ENCODE measurements around the gene CRYZL1. TPM values are rescaled to one million over a fixed set of nuclear protein-coding genes. Genes with fewer than 3 reads are reported as not detected.
"Not testable (repeated sequence)": the region's sequence is repeated elsewhere in the genome, so short reads cannot be mapped to it uniquely, and the experiment has no call there.

Gene CRYZL1
- total RNA-seq, 2 experiments from 2014 or later = 30.2 to 31.4 TPM

DNA sequence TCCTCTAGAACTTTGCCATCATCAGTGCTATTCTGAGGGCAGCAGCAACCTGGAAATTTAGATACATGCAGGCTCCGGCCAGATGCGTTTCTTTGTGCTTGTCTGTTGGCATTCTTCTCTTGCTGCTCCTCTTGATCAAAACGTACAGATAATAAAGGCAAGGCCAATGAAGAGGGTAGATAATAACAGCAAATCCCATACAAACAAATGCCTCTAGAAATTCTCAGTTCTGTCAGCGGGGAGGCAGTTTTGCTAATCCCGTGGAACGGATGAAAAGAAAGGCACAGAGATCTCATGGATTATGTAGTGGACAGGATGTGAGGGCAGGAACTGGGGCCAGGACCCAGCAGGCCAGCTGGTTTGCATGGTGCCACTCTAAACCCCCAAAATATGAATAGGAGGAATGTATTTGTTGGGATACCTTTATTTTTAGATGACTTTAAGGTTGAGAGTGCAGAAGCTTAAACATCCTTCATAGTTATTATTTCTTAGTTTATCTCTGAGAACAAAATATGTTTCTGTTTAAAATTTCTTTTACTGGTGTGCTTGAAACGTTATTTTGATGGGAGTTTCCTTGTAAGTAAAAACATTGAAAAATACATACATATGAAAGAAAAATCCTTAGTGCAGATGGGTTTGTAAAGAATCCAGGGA lies 2.2 kb upstream of the CRYZL1 start:
- no peak overlapping the region for H3K27ac Mint-ChIP-seq
- H3K9me3 Mint-ChIP-seq (ENCODE audit: insufficient read depth) = no peaks in the 10 kb centered on the region
- POLR2A ChIA-PET = no interaction called here
- peak overlapping the region; percentile 78 for H3K4me3 Mint-ChIP-seq
- peaks cover 2% of the 10 kb centered on the region for H3K36me3 Mint-ChIP-seq (ENCODE audit: low read depth)
- DNase-seq (no peak), ATAC-seq (no peak)
- H3K27me3 Mint-ChIP-seq (ENCODE audit: low read depth) = peaks cover 25% of the 10 kb centered on the region
- peaks cover 23% of the 10 kb centered on the region for H3K4me1 Mint-ChIP-seq (ENCODE audit: low read depth)
- CTCF ChIA-PET = no interaction called here

DNA sequence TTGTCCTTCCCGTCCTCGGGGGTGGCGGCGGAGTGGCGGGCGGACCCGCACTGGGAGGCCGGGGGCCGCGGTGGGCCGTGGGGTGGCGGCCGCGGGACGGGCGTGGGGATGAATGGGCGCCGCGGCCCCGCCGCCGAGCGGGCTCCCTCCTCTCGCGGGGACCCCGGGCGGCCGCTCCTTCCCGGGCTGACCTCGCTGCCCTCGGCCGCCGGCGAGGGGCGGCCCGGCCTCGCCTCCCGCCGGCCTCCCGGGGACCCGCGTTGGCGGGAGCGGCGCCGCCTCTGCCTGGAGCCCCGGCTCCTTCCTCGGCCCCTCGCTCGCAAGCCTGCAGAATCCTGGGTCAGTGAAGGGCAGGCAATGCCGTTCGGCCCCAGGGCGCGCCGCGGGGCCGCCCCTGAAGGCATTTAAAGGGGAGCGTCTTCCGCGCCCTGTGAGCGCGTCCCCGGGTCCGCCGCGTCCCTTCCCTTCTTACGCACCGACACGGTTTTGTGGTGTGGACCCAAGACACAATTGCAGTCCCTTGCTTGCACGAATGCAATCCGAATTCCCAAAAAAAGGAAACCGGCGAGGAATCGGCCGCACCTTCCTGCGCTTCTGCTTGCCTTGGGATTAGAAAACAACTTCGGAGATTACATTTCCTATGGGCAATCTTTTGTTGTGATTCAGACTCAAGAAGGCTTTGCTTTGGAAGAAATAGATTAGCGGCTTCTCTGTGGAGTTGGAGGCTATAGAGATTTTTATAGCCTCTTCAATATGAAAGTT lies 1.5 kb upstream of the CRYZL1 start:
- Mint-ChIP-seq H3K4me1 (ENCODE audit: low read depth) (peaks cover 25% of the 10 kb centered on the region), H3K36me3 (ENCODE audit: low read depth) (peaks cover 2% of the 10 kb centered on the region), H3K4me3 (peak overlapping the region; percentile 78), H3K27ac (no peak overlapping the region), H3K9me3 (ENCODE audit: insufficient read depth) (no peaks in the 10 kb centered on the region), H3K27me3 (ENCODE audit: low read depth) (peaks cover 25% of the 10 kb centered on the region)
- ChIA-PET CTCF (no interaction called here), POLR2A (no interaction called here)
- ATAC-seq (no peak), DNase-seq (peak; percentile 27)

DNA sequence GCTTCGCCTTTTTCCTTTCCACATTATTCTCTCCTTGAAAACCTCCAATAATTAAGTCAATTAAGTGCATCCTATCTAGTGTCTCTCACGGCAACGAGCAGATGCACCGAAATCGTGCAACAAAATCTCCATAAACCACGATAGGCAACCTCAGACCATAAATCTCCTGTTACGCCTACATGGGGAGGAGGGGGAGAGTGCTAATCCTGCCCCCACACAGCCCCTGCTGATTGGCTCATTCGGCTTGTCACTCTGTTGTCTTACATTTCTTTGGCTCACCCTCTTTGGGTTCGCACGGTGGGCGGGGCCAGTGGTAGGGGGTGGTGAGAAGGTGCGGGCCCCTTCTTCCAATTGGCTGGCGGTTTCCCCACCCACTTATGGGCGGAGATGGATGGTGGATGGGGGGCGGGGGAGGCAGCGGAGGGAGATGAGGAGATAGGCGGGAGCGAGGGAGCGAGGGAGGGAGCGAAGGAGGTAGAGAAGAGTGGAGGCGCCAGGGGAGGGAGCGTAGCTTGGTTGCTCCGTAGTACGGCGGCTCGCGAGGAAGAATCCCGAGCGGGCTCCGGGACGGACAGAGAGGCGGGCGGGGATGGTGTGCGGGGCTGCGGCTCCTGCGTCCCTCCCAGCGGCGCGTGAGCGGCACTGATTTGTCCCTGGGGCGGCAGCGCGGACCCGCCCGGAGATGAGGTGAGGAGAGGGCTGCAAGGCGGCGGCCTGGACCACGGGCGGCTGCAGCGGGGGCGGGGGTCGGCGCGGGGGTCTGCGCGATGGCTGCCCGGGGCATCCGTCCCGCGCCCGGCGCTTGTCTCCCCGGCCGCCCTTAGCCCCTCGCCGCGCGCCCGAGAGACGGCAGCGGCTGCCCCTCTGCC lies 720 bp upstream of the CRYZL1 start, which contains the start of gene ITSN1:
TSS of gene ITSN1 (plus strand) at position 475 of the 869 bp plus-strand sequence. CDS start 76,328 bp downstream, outside the sequence.
- peak; percentile 93 for ATAC-seq
- peaks cover 4% of the 10 kb centered on the region for H3K36me3 Mint-ChIP-seq (ENCODE audit: low read depth)
- peak within 1 kb of the TSS; percentile 93 for H3K27ac Mint-ChIP-seq
- H3K27me3 Mint-ChIP-seq (ENCODE audit: low read depth) = peaks cover 23% of the 10 kb centered on the region
- DNase-seq = peak; percentile 100
- ChIA-PET POLR2A (interaction anchor here (0.6 kb wide), 1 partner anchor 18 kb away, joined by 3 read pairs; no protein-coding TSS in a partner anchor), CTCF (no interaction called here)
- H3K4me3 Mint-ChIP-seq = peak within 1 kb of the TSS; percentile 87
- peaks cover 25% of the 10 kb centered on the region for H3K4me1 Mint-ChIP-seq (ENCODE audit: low read depth)
- H3K9me3 Mint-ChIP-seq (ENCODE audit: insufficient read depth) = no peaks in the 10 kb centered on the region

DNA sequence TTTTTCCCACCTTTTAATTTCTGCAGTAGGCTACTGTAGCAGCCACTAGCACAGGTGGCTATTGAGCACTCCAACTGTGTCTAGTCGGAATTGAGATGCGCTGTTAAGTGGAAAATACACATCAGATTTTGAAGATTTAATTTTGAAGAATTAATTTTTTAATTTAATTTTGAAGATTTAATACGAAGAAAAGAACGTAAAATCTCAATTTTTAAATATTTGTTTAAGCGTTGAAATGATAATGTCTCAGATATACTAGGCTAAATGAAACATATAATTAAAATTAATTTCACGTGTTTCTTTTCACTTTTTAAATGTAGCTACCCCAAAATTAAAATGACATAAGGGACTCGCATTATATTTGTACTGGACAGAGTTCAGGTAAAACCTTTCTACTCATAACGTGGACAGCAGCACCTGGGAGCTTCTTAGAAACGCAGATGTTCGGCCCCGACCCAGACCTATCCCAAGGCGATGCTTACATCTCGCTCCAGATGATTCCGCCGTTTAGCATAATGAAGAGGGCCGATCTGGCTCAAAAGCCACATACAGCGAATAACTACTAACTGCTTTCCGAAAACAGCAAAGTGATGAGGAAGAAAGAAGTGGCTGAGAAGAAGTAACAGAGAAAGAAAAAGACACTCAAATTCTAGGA lies 717 bp downstream of the CRYZL1 start:
- POLR2A ChIA-PET = no interaction called here
- peaks cover 23% of the 10 kb centered on the region for H3K27me3 Mint-ChIP-seq (ENCODE audit: low read depth)
- no peaks in the 10 kb centered on the region for H3K9me3 Mint-ChIP-seq (ENCODE audit: insufficient read depth)
- DNase-seq (no peak), ATAC-seq (no peak)
- CTCF ChIA-PET = no interaction called here
- H3K4me1 Mint-ChIP-seq (ENCODE audit: low read depth) = peaks cover 25% of the 10 kb centered on the region
- peak overlapping the region; percentile 87 for H3K4me3 Mint-ChIP-seq
- H3K27ac Mint-ChIP-seq = peak overlapping the region; percentile 93
- H3K36me3 Mint-ChIP-seq (ENCODE audit: low read depth) = peaks cover 6% of the 10 kb centered on the region

DNA sequence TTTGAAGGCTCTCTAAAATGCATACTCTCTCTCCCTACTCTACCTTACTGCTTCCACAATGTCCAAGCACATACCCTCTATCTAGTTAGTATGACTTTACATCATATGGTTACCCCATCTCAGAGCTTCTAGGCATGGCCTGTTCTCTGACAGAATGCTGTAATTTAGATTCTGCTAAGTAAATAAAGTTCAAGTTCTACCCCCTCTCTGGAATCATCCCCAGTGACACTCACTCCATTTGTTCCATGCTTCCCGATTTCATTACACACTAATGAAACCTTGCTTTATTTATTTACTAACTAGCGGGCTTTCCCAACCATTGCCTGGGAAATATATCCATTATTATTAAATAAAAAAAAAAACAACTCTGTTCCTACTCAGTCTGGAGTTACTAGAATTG lies 7.3 kb downstream of the CRYZL1 start:
- H3K27ac Mint-ChIP-seq = no peak overlapping the region
- no peak for ATAC-seq
- H3K4me3 Mint-ChIP-seq = no peak overlapping the region
- H3K4me1 Mint-ChIP-seq (ENCODE audit: low read depth) = peaks cover 7% of the 10 kb centered on the region
- no peaks in the 10 kb centered on the region for H3K27me3 Mint-ChIP-seq (ENCODE audit: low read depth)
- POLR2A ChIA-PET = no interaction called here
- H3K36me3 Mint-ChIP-seq (ENCODE audit: low read depth) = peaks cover 18% of the 10 kb centered on the region
- CTCF ChIA-PET = no interaction called here
- no peaks in the 10 kb centered on the region for H3K9me3 Mint-ChIP-seq (ENCODE audit: insufficient read depth)
- no peak for DNase-seq

DNA sequence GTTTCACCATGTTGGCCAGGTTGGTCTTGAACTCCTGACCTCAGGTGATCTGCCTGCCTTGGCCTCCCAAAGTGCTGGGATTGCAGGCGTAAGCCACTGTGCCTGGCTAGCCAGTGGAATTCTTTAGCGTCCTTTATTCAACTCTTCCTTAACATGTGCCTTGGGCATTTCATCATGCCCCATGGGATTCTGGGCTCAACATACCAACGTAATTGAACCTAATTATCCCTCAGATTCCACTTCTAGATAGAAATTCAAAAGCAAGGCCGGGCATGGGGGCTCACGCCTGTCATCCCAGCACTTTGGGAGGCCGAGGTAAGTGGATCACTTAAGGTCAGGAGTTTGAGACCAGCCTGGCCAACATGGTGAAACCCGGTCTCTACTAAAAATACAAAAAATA lies 15.4 kb downstream of the CRYZL1 start:
- H3K27me3 Mint-ChIP-seq (ENCODE audit: low read depth); DNase-seq; POLR2A ChIA-PET; H3K9me3 Mint-ChIP-seq (ENCODE audit: insufficient read depth); H3K27ac Mint-ChIP-seq; H3K4me3 Mint-ChIP-seq; H3K4me1 Mint-ChIP-seq (ENCODE audit: low read depth); CTCF ChIA-PET; ATAC-seq: not testable (repeated sequence)
- H3K36me3 Mint-ChIP-seq (ENCODE audit: low read depth) = peaks cover 21% of the 10 kb centered on the region

DNA sequence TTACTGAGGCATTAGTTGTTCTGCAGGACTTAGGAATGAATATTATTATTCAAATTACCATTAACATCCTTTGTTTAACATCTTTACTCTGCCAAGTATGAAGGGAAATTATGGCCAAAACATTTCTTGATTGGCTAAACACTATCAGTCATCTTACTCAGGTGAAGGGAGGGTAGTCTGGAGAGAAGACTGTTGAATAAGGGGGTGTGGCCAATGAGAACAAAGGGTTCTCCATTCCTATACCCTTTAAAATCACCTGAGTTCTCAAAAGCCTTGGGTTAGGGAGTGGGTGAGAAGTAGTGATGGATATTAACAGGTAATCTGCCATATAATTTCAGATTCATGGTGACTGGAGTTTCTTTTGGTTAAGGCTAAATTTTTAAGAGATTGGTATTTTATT lies 19.3 kb downstream of the CRYZL1 start:
- ChIA-PET POLR2A (no interaction called here), CTCF (interaction anchor here (1.0 kb wide), 2 partner anchors 16 to 17 kb away, joined by 3 to 4 read pairs; no protein-coding TSS in a partner anchor)
- H3K36me3 Mint-ChIP-seq (ENCODE audit: low read depth) = peaks cover 19% of the 10 kb centered on the region

DNA sequence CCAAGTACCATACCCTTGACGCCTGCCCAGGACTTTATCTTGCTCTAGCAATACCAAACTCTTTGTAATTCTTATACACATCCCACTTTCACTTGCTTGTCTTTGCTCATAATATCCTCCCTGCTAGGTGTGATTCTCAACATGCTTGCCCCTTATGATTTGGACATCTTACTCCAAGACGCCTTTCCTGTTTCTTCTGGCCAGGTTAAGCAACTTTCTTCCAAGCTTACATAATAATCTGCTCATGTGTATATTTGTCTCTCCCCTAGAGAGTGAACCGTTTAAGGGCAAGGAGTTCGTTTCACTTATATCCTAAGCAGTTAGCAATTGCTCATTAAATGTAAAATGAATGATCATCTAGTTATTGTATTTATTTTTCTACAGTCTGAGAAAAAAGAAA lies 21.8 kb downstream of the CRYZL1 start:
- CTCF ChIA-PET = interaction anchor here (1.5 kb wide), 1 partner anchor 14 kb away, joined by 8 read pairs; no protein-coding TSS in a partner anchor
- POLR2A ChIA-PET = interaction anchor here (0.6 kb wide), 1 partner anchor 41 kb away, joined by 3 read pairs; no protein-coding TSS in a partner anchor
- H3K4me1 Mint-ChIP-seq (ENCODE audit: low read depth) = no peaks in the 10 kb centered on the region
- H3K27me3 Mint-ChIP-seq (ENCODE audit: low read depth) = no peaks in the 10 kb centered on the region
- no peaks in the 10 kb centered on the region for H3K9me3 Mint-ChIP-seq (ENCODE audit: insufficient read depth)
- no peak overlapping the region for H3K4me3 Mint-ChIP-seq
- H3K36me3 Mint-ChIP-seq (ENCODE audit: low read depth) = peaks cover 19% of the 10 kb centered on the region
- DNase-seq (no peak), ATAC-seq (no peak)
- no peak overlapping the region for H3K27ac Mint-ChIP-seq

More for the DNA sequence above, 19.3 kb downstream of the CRYZL1 start:
- ATAC-seq (no peak), DNase-seq (no peak)
- no peaks in the 10 kb centered on the region for H3K4me1 Mint-ChIP-seq (ENCODE audit: low read depth)
- H3K4me3 Mint-ChIP-seq = no peak overlapping the region
- H3K9me3 Mint-ChIP-seq (ENCODE audit: insufficient read depth) = no peaks in the 10 kb centered on the region
- H3K27ac Mint-ChIP-seq = no peak overlapping the region
- no peaks in the 10 kb centered on the region for H3K27me3 Mint-ChIP-seq (ENCODE audit: low read depth)

DNA sequence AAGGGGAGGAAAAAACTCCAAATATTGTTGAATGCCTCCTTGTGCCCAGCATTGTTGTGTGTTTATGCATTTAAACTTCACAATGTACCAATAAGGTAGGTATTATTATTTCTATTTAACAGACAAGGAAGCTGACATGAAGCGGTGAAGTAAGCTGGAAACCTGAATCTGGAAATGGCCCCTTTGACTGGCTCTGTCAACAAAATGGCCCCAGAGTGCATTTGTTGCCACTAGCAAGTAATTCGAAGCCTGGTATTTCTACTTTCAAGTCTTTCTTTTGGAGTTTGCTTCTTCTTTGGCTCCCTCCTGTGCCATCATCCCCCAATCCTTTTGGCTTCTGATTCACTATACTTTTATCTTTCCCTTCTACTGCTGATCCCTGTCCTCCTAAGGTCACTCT lies 23.1 kb downstream of the CRYZL1 start:
- ATAC-seq (no peak), DNase-seq (no peak)
- H3K4me1 Mint-ChIP-seq (ENCODE audit: low read depth) = no peaks in the 10 kb centered on the region
- no peaks in the 10 kb centered on the region for H3K9me3 Mint-ChIP-seq (ENCODE audit: insufficient read depth)
- peaks cover 19% of the 10 kb centered on the region for H3K36me3 Mint-ChIP-seq (ENCODE audit: low read depth)
- H3K4me3 Mint-ChIP-seq = no peak overlapping the region
- ChIA-PET CTCF (interaction anchor here (1.1 kb wide), 1 partner anchor 13 kb away, joined by 4 read pairs; no protein-coding TSS in a partner anchor), POLR2A (no interaction called here)
- H3K27me3 Mint-ChIP-seq (ENCODE audit: low read depth) = no peaks in the 10 kb centered on the region
- H3K27ac Mint-ChIP-seq = no peak overlapping the region

DNA sequence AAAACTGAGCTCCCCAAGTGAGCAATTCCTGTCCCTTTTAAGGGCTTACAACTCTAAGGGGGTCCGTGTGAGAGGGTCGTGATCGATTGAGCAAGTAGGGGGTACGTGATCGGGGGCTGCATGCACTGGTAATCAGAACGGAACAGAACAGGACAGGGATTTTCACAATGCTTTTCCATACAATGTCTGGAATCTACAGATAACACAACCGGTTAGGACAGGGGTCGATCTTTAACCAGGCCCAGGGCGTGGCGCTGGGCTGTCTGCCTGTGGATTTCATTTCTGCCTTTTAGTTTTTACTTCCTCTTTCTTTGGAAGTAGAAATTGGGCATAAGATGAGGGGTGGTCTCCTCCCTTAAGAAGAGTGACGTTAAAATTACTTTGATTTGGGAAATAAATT lies 24.0 kb downstream of the CRYZL1 start:
- H3K4me3 Mint-ChIP-seq; H3K27ac Mint-ChIP-seq; POLR2A ChIA-PET; DNase-seq; ATAC-seq; H3K9me3 Mint-ChIP-seq (ENCODE audit: insufficient read depth); H3K4me1 Mint-ChIP-seq (ENCODE audit: low read depth); H3K27me3 Mint-ChIP-seq (ENCODE audit: low read depth): not testable (repeated sequence)
- peaks cover 20% of the 10 kb centered on the region for H3K36me3 Mint-ChIP-seq (ENCODE audit: low read depth)
- CTCF ChIA-PET = interaction anchor here (1.2 kb wide), 1 partner anchor 12 kb away, joined by 5 read pairs; no protein-coding TSS in a partner anchor

DNA sequence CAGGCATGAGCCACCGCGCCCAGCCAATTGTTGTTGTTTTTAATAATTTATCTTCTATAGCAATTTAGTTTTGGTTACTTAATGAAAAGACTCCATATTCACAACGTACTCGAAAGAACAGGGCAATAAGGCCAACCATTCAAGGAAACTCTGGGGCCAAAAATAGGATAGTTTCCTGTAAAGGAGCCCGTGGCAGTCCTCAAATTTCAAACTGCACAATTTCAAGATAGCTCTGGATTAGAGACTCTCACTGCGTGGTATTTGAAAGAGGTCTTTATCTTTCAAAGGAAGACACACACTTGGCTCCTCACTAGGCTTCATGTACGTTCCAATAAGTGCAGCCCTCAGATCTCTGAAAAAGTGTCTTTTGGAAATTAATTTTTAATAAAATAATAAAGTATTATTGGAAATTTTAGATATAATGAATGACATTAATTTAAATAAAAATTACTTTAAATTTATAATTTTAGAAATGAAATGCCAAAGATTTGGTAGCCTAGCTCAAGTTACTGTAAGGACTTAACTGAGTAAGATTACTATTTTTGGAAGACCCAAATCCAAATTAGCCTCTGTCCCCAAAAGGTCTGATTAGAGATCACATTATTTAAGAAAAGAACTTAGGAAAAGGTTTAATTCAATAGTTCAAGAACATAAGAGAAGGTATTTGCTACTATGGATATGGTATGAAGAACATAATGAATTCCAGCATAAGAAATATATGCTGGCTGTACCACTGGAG lies 30.4 kb downstream of the CRYZL1 start:
- no peak overlapping the region for H3K27ac Mint-ChIP-seq
- CTCF ChIA-PET = no interaction called here
- H3K4me1 Mint-ChIP-seq (ENCODE audit: low read depth) = no peaks in the 10 kb centered on the region
- POLR2A ChIA-PET = no interaction called here
- DNase-seq = no peak
- no peaks in the 10 kb centered on the region for H3K27me3 Mint-ChIP-seq (ENCODE audit: low read depth)
- no peak overlapping the region for H3K4me3 Mint-ChIP-seq
- no peak for ATAC-seq
- peaks cover 5% of the 10 kb centered on the region for H3K36me3 Mint-ChIP-seq (ENCODE audit: low read depth)
- H3K9me3 Mint-ChIP-seq (ENCODE audit: insufficient read depth) = no peaks in the 10 kb centered on the region

All from activated CD8-positive, alpha-beta T cell treated with anti-CD3 and anti-CD28 coated beads, Interleukin-2, amount 10 ng/mL, durations not matched to agents 7 days and 5 days (primary cell).